HCT116 (cell line): ENCODE results near the gene GNAT1.

Experiments used
- JUND ChIP-seq: IDR thresholded peaks from 2 replicates; pipeline ENCODE4 v1.6.1; 2012
- SP1 ChIP-seq: IDR thresholded peaks from 2 replicates; pipeline ENCODE4 v1.6.1; 2012; ENCODE audit warnings: low read depth
- TF ChIP-seq, protein P1 (sequence below): IDR thresholded peaks from 2 replicates; pipeline ENCODE4 v1.6.1; 2012
- TF ChIP-seq, protein P2 (sequence below), 3 experiments: fragments of 200-600 bp in 1 of 3; sonication (generic) in 1 of 3; IDR thresholded peaks in 2 of 3; conservative IDR thresholded peaks in 1 of 3; 2 replicates each; pipeline ENCODE4 v1.5.1; 2012 to 2017; ENCODE audit warnings: low read depth in 2 of 3, low read length in 2 of 3, antibody characterized with exemption in 1 of 3, borderline replicate concordance in 1 of 3, control low read depth in 1 of 3, mild to moderate bottlenecking in 1 of 3, mixed read lengths in 1 of 3, mixed run types in 1 of 3, moderate library complexity in 1 of 3; ENCODE audit not compliant: insufficient read depth in 1 of 3

DNA sequence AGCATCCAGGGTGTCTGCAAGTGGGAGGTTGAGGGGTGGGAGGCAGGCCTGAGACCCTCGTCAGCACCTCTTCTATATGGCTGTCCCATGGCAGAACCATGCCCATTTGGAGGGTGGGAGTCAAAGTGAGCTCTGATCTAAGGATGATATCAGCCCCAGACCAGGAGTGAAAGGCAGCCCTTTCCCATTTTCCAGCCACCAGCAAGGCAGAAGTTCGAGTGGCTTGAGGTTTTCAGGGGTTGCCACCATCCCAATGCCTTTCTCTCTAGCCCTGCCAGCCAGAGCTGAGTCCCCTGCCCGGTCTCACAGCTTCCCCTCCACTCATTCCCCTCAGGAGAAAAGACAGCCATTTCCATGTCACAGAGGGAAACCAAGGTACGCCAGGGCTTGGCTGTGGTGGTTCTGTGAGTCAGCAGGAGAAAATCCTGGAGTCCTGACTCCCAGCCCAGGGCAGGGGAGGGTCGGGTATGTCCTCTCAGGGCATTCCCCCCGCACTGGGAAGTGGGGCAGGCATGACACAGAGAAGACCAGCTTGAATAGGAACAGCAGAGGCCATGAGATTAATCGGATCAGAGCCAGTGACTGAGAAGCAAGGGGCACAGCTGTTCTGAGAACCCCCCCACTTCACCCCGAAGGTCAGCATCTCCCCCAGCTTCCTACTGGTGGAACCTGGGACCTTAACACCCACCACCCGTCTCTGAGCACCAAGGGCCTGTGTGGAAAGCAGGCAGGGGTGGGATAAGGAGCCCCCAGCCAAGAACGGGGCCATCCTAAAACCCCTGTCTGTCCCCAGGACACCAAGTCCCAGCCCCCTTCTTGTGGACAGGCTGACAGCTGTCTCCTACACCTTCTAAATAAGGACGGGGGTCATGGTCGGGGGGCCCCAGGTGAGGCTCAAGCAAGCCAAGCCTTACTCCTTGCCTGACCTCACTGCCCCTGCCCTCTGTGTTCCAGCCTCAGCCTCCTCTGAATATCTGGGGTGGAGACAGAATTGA, 12.7 kb downstream of the GNAT1 start:
- TF ChIP-seq, protein P1, sequence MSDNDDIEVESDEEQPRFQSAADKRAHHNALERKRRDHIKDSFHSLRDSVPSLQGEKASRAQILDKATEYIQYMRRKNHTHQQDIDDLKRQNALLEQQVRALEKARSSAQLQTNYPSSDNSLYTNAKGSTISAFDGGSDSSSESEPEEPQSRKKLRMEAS, result no peak
- TF ChIP-seq, protein P2, sequence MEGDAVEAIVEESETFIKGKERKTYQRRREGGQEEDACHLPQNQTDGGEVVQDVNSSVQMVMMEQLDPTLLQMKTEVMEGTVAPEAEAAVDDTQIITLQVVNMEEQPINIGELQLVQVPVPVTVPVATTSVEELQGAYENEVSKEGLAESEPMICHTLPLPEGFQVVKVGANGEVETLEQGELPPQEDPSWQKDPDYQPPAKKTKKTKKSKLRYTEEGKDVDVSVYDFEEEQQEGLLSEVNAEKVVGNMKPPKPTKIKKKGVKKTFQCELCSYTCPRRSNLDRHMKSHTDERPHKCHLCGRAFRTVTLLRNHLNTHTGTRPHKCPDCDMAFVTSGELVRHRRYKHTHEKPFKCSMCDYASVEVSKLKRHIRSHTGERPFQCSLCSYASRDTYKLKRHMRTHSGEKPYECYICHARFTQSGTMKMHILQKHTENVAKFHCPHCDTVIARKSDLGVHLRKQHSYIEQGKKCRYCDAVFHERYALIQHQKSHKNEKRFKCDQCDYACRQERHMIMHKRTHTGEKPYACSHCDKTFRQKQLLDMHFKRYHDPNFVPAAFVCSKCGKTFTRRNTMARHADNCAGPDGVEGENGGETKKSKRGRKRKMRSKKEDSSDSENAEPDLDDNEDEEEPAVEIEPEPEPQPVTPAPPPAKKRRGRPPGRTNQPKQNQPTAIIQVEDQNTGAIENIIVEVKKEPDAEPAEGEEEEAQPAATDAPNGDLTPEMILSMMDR (IDR thresholded peaks at IDR 0.05 in 2 of 3, conservative IDR thresholded peaks at IDR 0.05 in 1 of 3; ENCODE audit: borderline replicate concordance in 1 of 3, insufficient read depth in 1 of 3, low read depth in 2 of 3, low read length in 2 of 3), result no peak
- TF ChIP-seq SP1 (no peak), JUND (no peak)
